ENCODE data around the gene NAAA.

DNA sequence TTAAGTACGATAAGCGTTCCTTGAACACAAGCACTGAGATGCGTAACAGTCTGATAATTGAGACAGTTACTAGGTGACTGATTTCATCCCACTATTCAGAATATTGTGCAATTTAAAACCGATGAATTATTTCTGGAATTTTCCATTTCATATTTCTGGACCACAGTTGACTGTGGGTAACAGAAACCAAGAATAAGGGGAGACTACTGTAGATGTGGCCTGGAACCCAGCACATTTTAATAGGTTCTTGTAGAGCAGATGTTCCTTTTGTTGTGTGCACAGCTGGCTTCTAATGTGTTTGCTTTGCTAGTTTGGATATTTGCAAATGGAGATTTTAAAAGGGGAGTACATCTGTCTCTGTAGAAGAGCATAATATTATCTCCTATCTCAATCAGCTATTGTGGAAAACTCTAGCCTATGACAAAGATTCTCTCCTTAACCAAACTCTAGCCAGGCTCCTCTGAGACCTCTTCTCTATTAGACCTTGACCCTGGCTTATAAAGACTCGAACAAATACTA lies 16.4 kb downstream of the NAAA start:
- no peak for TF ChIP-seq ZFX (IDR thresholded peaks at IDR 0.05)
- TF ChIP-seq MAX (IDR thresholded peaks at IDR 0.05) = no peak
- no peak for TF ChIP-seq EZH2phosphoT487 (IDR thresholded peaks at IDR 0.05; ENCODE audit: borderline replicate concordance)

Measured in HCT116 (cell line).